ENCODE data around the gene NRN1. TPM values are rescaled to one million over a fixed set of nuclear protein-coding genes. Genes with fewer than 3 reads are reported as not detected.

Gene NRN1
- total and polyA plus RNA-seq, 10 of the 15 experiments (the other 5 are each of a cell fraction or from before 2014, with no cell fraction given) = 0.13 to 22.6 (median 0.23) TPM; not detected in 1

GRCh38 chr6:5995949-5996713 is 10.6 kb downstream of the NRN1 start:
- RAD21 ChIA-PET (ENCODE audit: unreplicated experiment) = no interaction called here
- Histone ChIP-seq H3K79me2 (ENCODE audit: control insufficient read depth, insufficient read depth, low read length) (no peaks in the 10 kb centered on the region), H3K4me1 (ENCODE audit: control insufficient read depth, insufficient read depth, low read length) (no peaks in the 10 kb centered on the region; the same call in 1 of the 2 replicates), H3K27me3 (replicated peaks in 1 of 2; ENCODE audit: control insufficient read depth in 2 of 2, insufficient read depth in 2 of 2, low read length in 1 of 2) (peaks cover 17 to 45% of the 10 kb centered on the region in 2 experiments), H2AFZ (ENCODE audit: control insufficient read depth, low read depth, low read length) (peak overlapping the region; percentile 80), H4K20me1 (ENCODE audit: control insufficient read depth, insufficient read depth) (no peaks in the 10 kb centered on the region), H3K4me2 (ENCODE audit: control insufficient read depth, insufficient read depth) (peak overlapping the region; percentile 99), H3K4me3 (peak overlapping the region; percentile 91), H3K9me3 (replicated peaks; ENCODE audit: control insufficient read depth, insufficient read depth, low read length) (peaks cover 14% of the 10 kb centered on the region; the same call in 2 of the 3 replicates), H3K9ac (ENCODE audit: control insufficient read depth, insufficient read depth, low read length) (peak overlapping the region; percentile 4; the same call in 1 of the 2 replicates), H3K36me3 (ENCODE audit: control insufficient read depth in 2 of 2, insufficient read depth in 2 of 2, low read length in 1 of 2) (no peaks in the 10 kb centered on the region), H3K27ac (ENCODE audit: control insufficient read depth, insufficient read depth) (no peak overlapping the region)
- ATAC-seq = peak; percentile 29
- in situ Hi-C loops (cut with MboI) (no loop called here), intact Hi-C loops (cut with micrococcal nuclease; ENCODE audit: unreplicated experiment) (no loop called here)
- no peak for DNase-seq (ENCODE audit: low read depth, low spot score)
- FAIRE-seq = no peak
- SMC1A ChIA-PET (ENCODE audit: uncharacterized antibody, unreplicated experiment) = no interaction called here
- no TSS peak for BruUV-seq (replicated peaks)
- TF ChIP-seq BCLAF1 (IDR thresholded peaks at IDR 0.05) (no peak), BHLHE40 (IDR thresholded peaks at IDR 0.05; ENCODE audit: borderline replicate concordance in 1 of 2, low read depth in 2 of 2, low read length in 1 of 2) (peak in 1 of 2 experiments; percentile 39; a peak in 2 of 4 replicates)
- CTCF ChIA-PET = no interaction called here
- POLR2A ChIA-PET = no interaction called here
- 29% methylated on average over 33 of the region's 41 CpGs for WGBS (ENCODE audit: insufficient coverage, insufficient replicate concordance, low lambda C conversion rate, missing lambda C conversion rate)

DNA sequence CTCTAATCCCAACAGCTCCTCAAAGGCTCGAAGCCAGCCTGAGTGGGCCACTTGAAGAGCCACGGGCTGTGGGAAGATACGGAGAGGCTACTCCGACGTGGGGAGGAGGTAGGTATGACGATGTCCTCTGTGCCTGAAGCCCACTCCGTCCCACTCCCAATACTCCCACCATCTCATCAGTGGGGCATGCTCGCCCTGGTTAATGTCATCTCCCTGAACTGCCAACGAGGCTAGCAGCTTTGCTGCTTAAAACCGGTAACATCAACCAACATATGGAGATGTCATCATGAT is 11.1 kb downstream of the NRN1 start:
- DNase-seq (ENCODE audit: low read depth, low spot score) = no peak
- ChIA-PET POLR2A (no interaction called here), RAD21 (ENCODE audit: unreplicated experiment) (no interaction called here), CTCF (no interaction called here), SMC1A (ENCODE audit: uncharacterized antibody, unreplicated experiment) (no interaction called here)
- Histone ChIP-seq H3K9me3 (replicated peaks; ENCODE audit: control insufficient read depth, insufficient read depth, low read length) (peaks cover 14% of the 10 kb centered on the region; the same call in 2 of the 3 replicates), H3K36me3 (ENCODE audit: control insufficient read depth in 2 of 2, insufficient read depth in 2 of 2, low read length in 1 of 2) (no peaks in the 10 kb centered on the region), H3K27ac (ENCODE audit: control insufficient read depth, insufficient read depth) (no peak overlapping the region), H3K27me3 (replicated peaks in 1 of 2; ENCODE audit: control insufficient read depth in 2 of 2, insufficient read depth in 2 of 2, low read length in 1 of 2) (peaks cover 17 to 45% of the 10 kb centered on the region in 2 experiments), H3K79me2 (ENCODE audit: control insufficient read depth, insufficient read depth, low read length) (no peaks in the 10 kb centered on the region), H3K4me1 (ENCODE audit: control insufficient read depth, insufficient read depth, low read length) (no peaks in the 10 kb centered on the region; the same call in 1 of the 2 replicates), H2AFZ (ENCODE audit: control insufficient read depth, low read depth, low read length) (no peak overlapping the region), H3K9ac (ENCODE audit: control insufficient read depth, insufficient read depth, low read length) (no peak overlapping the region), H4K20me1 (ENCODE audit: control insufficient read depth, insufficient read depth) (no peaks in the 10 kb centered on the region), H3K4me3 (no peak overlapping the region), H3K4me2 (ENCODE audit: control insufficient read depth, insufficient read depth) (no peak overlapping the region)
- WGBS (ENCODE audit: insufficient coverage, insufficient replicate concordance, low lambda C conversion rate, missing lambda C conversion rate) = 49% methylated on average over 10 of the region's 10 CpGs
- ATAC-seq = no peak
- in situ Hi-C loops (cut with MboI) (no loop called here), intact Hi-C loops (cut with micrococcal nuclease; ENCODE audit: unreplicated experiment) (no loop called here)
- no peak for FAIRE-seq
- no TSS peak for BruUV-seq (replicated peaks)
- TF ChIP-seq GABPA (IDR thresholded peaks at IDR 0.05; ENCODE audit: low read depth) (no peak), NFIC (IDR thresholded peaks at IDR 0.05; ENCODE audit: low read depth, low read length) (no peak), EP300 (IDR thresholded peaks at IDR 0.05; ENCODE audit: borderline replicate concordance in 1 of 2, control insufficient read depth in 1 of 2, low read depth in 2 of 2, low read length in 2 of 2) (no peak), CBFB (IDR thresholded peaks at IDR 0.05; ENCODE audit: low read depth) (no peak)
